CD4-positive, alpha-beta memory T cell (primary cell): ENCODE results near the gene NHERF2. TPM values are rescaled to one million over a fixed set of nuclear protein-coding genes. Genes with fewer than 3 reads are reported as not detected.

Experiments used
- CTCF ChIA-PET: fragments of 350-600 bp; sonication (Branson Sonifier 250); formaldehyde crosslinking; loops from one replicate; lab custom pipeline; 2021; ENCODE audit warnings: inconsistent platforms; ENCODE audit not compliant: partially characterized antibody; lab: Charles Lee
- POLR2A ChIA-PET: fragments of 350-600 bp; sonication (Branson Sonifier 250); formaldehyde crosslinking; loops from one replicate; lab custom pipeline; 2021; ENCODE audit not compliant: partially characterized antibody; lab: Charles Lee
- DNase-seq, 5 donors: peaks; one replicate each; pipeline versions ENCODE4 v3.0.0 to v3.0.0-alpha.2; 2020 to 2022; ENCODE audit warnings: mixed read lengths in 1 of 5
- H3K27ac ChIP-seq: one replicate; pipeline ENCODE4 v1.7.0; 2013; ENCODE audit warnings: low read depth, low read length
- H3K27me3 ChIP-seq: 2 replicates; pipeline ENCODE4 v1.7.0; 2013; ENCODE audit warnings: mild to moderate bottlenecking, low read length, moderate library complexity; ENCODE audit not compliant: insufficient read depth
- H3K36me3 ChIP-seq: 2 replicates; pipeline ENCODE4 v1.7.0; 2013; ENCODE audit warnings: mild to moderate bottlenecking, low read length, moderate library complexity; ENCODE audit not compliant: insufficient read depth
- H3K4me1 ChIP-seq: 2 replicates; pipeline ENCODE4 v1.7.0; 2013; ENCODE audit warnings: mild to moderate bottlenecking, low read length, moderate library complexity; ENCODE audit not compliant: insufficient read depth
- H3K4me3 ChIP-seq, 2 donors: one replicate each; pipeline ENCODE4 v1.7.0; 2013; ENCODE audit warnings: low read length in 2 of 2, mild to moderate bottlenecking in 1 of 2
- H3K9me3 ChIP-seq, 2 donors: one replicate each; pipeline ENCODE4 v1.7.0; 2013; ENCODE audit warnings: low read length in 2 of 2, control low read depth in 1 of 2; ENCODE audit not compliant: control insufficient read depth in 1 of 2
- H3K27ac Mint-ChIP-seq, 7 donors: one replicate each; pipeline ENCODE4 v1.8.0; 2020 to 2021; ENCODE audit warnings: mixed read lengths in 7 of 7, mild to moderate bottlenecking in 6 of 7, inconsistent platforms in 3 of 7, moderate library complexity in 3 of 7
- H3K27me3 Mint-ChIP-seq, 2 donors: one replicate each; pipeline ENCODE4 v1.8.0; 2020 to 2021; ENCODE audit warnings: mixed read lengths in 2 of 2
- H3K36me3 Mint-ChIP-seq, 2 donors: one replicate each; pipeline ENCODE4 v1.8.0; 2020 to 2021; ENCODE audit warnings: mixed read lengths in 2 of 2, inconsistent platforms in 1 of 2, mild to moderate bottlenecking in 1 of 2
- H3K4me1 Mint-ChIP-seq, 4 donors: one replicate each; pipeline ENCODE4 v1.8.0; 2020 to 2021; ENCODE audit warnings: mixed read lengths in 4 of 4, mild to moderate bottlenecking in 1 of 4
- H3K4me3 Mint-ChIP-seq, 8 donors: one replicate each; pipeline ENCODE4 v1.8.0; 2020 to 2021; ENCODE audit warnings: mixed read lengths in 8 of 8, mild to moderate bottlenecking in 7 of 8, moderate library complexity in 6 of 8, inconsistent platforms in 3 of 8
- H3K9me3 Mint-ChIP-seq, 8 donors: one replicate each; pipeline ENCODE4 v1.8.0; 2020 to 2021; ENCODE audit warnings: mixed read lengths in 8 of 8, mild to moderate bottlenecking in 5 of 8, inconsistent platforms in 3 of 8, moderate library complexity in 1 of 8
- intact Hi-C: fragments of 100-400 bp; cut with micrococcal nuclease; formaldehyde crosslinking; loops from one replicate; pipeline ENCODE4 v1.15.1; 2023
- polyA plus RNA-seq, 2 donors: library from polyadenylated mRNA; unstranded; fragments of 300-500 nt; fragmentation: Illumina TruSeq; gene quantifications; one replicate each; pipeline ENCODE4 v1.2.3, GENCODE V29; 2021
- total RNA-seq, 2 experiments: library from RNA; stranded (reverse); gene quantifications; one replicate each; pipeline ENCODE4 v1.2.3, GENCODE V29; 2021

NHERF2 gene
- total and polyA plus RNA-seq, 4 experiments from 2014 or later, result 0.16 to 2.1 (median 1.1) TPM

GRCh38 chr16:1984347-1985225 is 42.1 kb upstream of the NHERF2 start:
- H3K27ac Mint-ChIP-seq, result peak overlapping the region; percentile 57 to 89 (median 78)
- POLR2A ChIA-PET, result interaction anchor here (0.8 to 7.5 kb wide), 5 partner anchors 13 to 230 kb away, joined by 3 to 99 read pairs (median 4); partner anchors contain the start of genes NDUFB10, PGP, PKD1 and RNF151
- H3K27me3 Mint-ChIP-seq, result peaks cover 14 to 16% of the 10 kb centered on the region in 2 donors
- Histone ChIP-seq H3K27ac (peak overlapping the region; percentile 57), H3K36me3 (peaks cover 4% of the 10 kb centered on the region), H3K27me3 (peaks cover 20% of the 10 kb centered on the region), H3K4me1 (peaks cover 27% of the 10 kb centered on the region), H3K9me3 (no peaks in the 10 kb centered on the region), H3K4me3 (peak overlapping the region in 1 of 2 donors; percentile 64)
- H3K4me1 Mint-ChIP-seq, result peaks cover 6 to 30% (median 18%) of the 10 kb centered on the region in 4 donors
- CTCF ChIA-PET, result interaction anchor here (2.1 kb wide), 1 partner anchor 19 kb away, joined by 8 read pairs; no protein-coding TSS in a partner anchor
- DNase-seq, result no peak
- peak overlapping the region; percentile 75 to 89 (median 78) for H3K4me3 Mint-ChIP-seq
- peaks cover 6 to 10% of the 10 kb centered on the region in 2 donors for H3K36me3 Mint-ChIP-seq
- no peaks in the 10 kb centered on the region for H3K9me3 Mint-ChIP-seq
- intact Hi-C loops, result loop anchor here (1.0 kb wide), 3 partner anchors 8 to 171 kb away; partner anchors contain the start of genes NDUFB10 and TRAF7

- H3K27ac Mint-ChIP-seq, result peak overlapping the region in 3 of 7 donors; percentile 54 to 69 (median 55)
- intact Hi-C loops, result no loop called here
These were observed 41.1 kb upstream of the NHERF2 start for GRCh38 chr16:1985466-1986150.

DNA sequence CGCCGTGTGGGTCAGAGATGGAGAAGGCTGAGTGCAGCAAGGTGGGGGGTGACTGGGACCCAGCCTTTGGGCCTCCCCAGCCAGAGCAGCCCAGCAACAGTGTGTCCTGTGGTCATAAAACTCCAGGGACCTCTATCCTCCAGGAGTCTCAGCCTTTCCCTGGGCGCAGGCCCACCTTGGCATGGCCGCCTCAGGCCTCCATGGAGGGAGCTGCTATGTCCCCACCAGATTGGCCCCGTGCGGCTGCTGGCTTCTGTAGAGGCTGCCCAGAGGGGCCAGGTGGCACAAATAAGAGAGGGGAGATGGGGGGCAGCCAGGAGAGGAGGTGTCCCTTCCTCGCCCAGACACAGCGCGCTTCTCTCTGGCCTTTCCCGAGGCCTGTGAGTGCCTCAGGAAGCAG is 39.5 kb upstream of the NHERF2 start:
- peaks cover 6 to 10% of the 10 kb centered on the region in 2 donors for H3K36me3 Mint-ChIP-seq
- no peaks in the 10 kb centered on the region for H3K9me3 Mint-ChIP-seq
- peaks cover 10 to 43% (median 27%) of the 10 kb centered on the region in 4 donors for H3K4me1 Mint-ChIP-seq
- ChIA-PET POLR2A (interaction anchor here (0.8 to 7.5 kb wide), 4 partner anchors 16 to 26 kb away, joined by 3 to 99 read pairs (median 6); partner anchors contain the start of genes NDUFB10, RNF151, RPS2 and TBL3), CTCF (interaction anchor here (3.3 kb wide), 1 partner anchor 17 kb away, joined by 13 read pairs; no protein-coding TSS in a partner anchor)
- H3K27ac Mint-ChIP-seq, result peak overlapping the region in 1 of 7 donors; percentile 68
- intact Hi-C loops, result no loop called here
- peak overlapping the region in 1 of 8 donors; percentile 60 for H3K4me3 Mint-ChIP-seq
- Histone ChIP-seq H3K27me3 (no peaks in the 10 kb centered on the region), H3K36me3 (peaks cover 4% of the 10 kb centered on the region), H3K4me3 (no peak overlapping the region), H3K4me1 (peaks cover 43% of the 10 kb centered on the region), H3K27ac (no peak overlapping the region), H3K9me3 (no peaks in the 10 kb centered on the region)
- peaks cover 6 to 9% of the 10 kb centered on the region in 2 donors for H3K27me3 Mint-ChIP-seq
- DNase-seq, result no peak

More at GRCh38 chr16:1985466-1986150, 41.1 kb upstream of the NHERF2 start:
- Mint-ChIP-seq H3K27me3 (peaks cover 14 to 16% of the 10 kb centered on the region in 2 donors), H3K4me1 (peaks cover 6 to 33% (median 20%) of the 10 kb centered on the region in 4 donors), H3K9me3 (no peaks in the 10 kb centered on the region), H3K36me3 (peaks cover 6 to 10% of the 10 kb centered on the region in 2 donors), H3K4me3 (peak overlapping the region in 7 of 8 donors; percentile 6 to 79 (median 77))
- no peaks in the 10 kb centered on the region for H3K9me3 ChIP-seq
- ChIA-PET POLR2A (interaction anchor here (1.1 to 7.5 kb wide), 5 partner anchors 9 to 229 kb away, joined by 3 to 99 read pairs (median 4); partner anchors contain the start of genes NDUFB10, PGP, RNF151 and RPS2), CTCF (interaction anchor here (2.1 kb wide), 1 partner anchor 18 kb away, joined by 8 read pairs; no protein-coding TSS in a partner anchor)
- peaks cover 31% of the 10 kb centered on the region for H3K4me1 ChIP-seq
- H3K27ac ChIP-seq, result no peak overlapping the region
- H3K4me3 ChIP-seq, result no peak overlapping the region
- peaks cover 15% of the 10 kb centered on the region for H3K27me3 ChIP-seq
- H3K36me3 ChIP-seq, result peaks cover 4% of the 10 kb centered on the region
- no peak for DNase-seq

DNA sequence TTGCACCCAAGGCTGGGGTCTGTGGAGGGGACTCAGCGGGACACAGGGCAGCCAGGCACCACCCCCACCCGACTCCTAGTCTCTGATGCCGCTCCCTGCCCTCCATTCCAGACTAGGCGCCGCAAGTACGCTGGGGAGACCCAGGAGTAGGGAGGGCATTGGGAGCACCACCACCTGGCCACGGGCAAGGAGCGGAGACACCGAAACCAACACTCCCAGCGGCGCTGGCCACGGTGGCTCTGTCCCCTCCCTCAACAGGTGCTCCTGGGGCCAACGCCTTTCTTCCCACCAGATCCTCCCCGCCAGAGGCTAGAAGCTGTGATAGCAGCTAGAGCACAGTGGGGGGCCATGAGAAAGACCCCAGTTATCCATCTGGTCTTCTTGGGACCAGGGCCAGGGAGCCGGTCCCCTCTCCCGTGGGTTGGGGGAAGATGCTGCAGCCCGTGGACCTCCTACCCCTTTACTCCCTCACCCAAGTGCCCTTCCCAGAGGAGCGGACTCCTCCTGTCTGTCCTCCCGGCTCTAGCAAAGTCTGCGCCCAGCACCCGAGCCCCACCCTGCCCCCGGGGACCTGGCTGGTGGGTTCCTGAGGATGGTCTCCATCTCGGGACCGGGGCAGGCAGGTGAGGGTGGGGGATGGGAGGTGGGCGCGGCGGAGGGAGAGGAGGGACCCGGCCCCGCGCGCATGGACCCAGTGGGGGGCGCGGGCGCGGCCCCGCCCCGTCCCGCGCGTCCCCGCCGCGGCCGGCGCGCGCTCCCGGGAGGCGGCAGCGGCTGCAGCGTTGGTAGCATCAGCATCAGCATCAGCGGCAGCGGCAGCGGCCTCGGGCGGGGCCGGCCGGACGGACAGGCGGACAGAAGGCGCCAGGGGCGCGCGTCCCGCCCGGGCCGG is 37.2 kb upstream of the NHERF2 start, which contains the start of gene SYNGR3:
SYNGR3 (plus strand) TSS at position 762 of the 892 bp plus-strand sequence. CDS start 133 bp downstream, outside the sequence.
- no peak for DNase-seq
- no peaks in the 10 kb centered on the region for H3K9me3 ChIP-seq
- H3K27ac ChIP-seq, result peak within 1 kb of the TSS; percentile 30
- H3K4me1 ChIP-seq, result peaks cover 32% of the 10 kb centered on the region
- peaks cover 6 to 7% of the 10 kb centered on the region in 2 donors for H3K27me3 Mint-ChIP-seq
- H3K4me1 Mint-ChIP-seq, result peaks cover 9 to 33% (median 19%) of the 10 kb centered on the region in 4 donors
- H3K4me3 Mint-ChIP-seq, result peak within 1 kb of the TSS; percentile 24 to 84 (median 76)
- H3K27ac Mint-ChIP-seq, result peak within 1 kb of the TSS in 5 of 7 donors; percentile 64 to 89 (median 70)
- H3K36me3 Mint-ChIP-seq, result peaks cover 6 to 10% of the 10 kb centered on the region in 2 donors
- intact Hi-C loops, result loop anchor here (2.0 to 5.0 kb wide), 2 partner anchors 17 to 47 kb away; partner anchors contain the start of genes MSRB1 and TBL3
- peaks cover 0 to 1% (median 0%) of the 10 kb centered on the region in 8 donors for H3K9me3 Mint-ChIP-seq
- ChIA-PET POLR2A (interaction anchor here (1.9 to 5.7 kb wide), 5 partner anchors 19 to 166 kb away, joined by 7 to 71 read pairs (median 29); partner anchors contain the start of genes NDUFB10, RPS2, TRAF7 and ZNF598), CTCF (interaction anchor here (1.6 to 3.3 kb wide), 2 partner anchors 14 to 151 kb away, joined by 4 to 13 read pairs; no protein-coding TSS in a partner anchor)
- peak within 1 kb of the TSS; percentile 36 to 52 for H3K4me3 ChIP-seq
- H3K27me3 ChIP-seq, result no peaks in the 10 kb centered on the region
- peaks cover 4% of the 10 kb centered on the region for H3K36me3 ChIP-seq

DNA sequence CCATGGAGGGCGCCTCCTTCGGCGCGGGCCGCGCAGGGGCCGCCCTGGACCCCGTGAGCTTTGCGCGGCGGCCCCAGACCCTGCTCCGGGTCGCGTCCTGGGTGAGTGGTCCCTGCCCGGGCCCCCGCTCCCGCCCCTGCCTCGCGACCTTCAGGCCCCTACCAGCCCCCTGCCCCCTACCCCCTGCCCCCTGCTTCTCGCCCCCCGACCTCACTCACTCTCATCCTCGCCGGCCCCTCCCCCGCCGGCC is 36.7 kb upstream of the NHERF2 start:
- Mint-ChIP-seq H3K9me3 (peaks cover 0 to 1% (median 0%) of the 10 kb centered on the region in 8 donors), H3K27me3 (peaks cover 6 to 7% of the 10 kb centered on the region in 2 donors), H3K36me3 (peaks cover 6 to 9% of the 10 kb centered on the region in 2 donors), H3K27ac (no peak overlapping the region), H3K4me1 (peaks cover 6 to 30% (median 18%) of the 10 kb centered on the region in 4 donors), H3K4me3 (no peak overlapping the region)
- no peak for DNase-seq
- CTCF ChIA-PET, result interaction anchor here (1.6 kb wide), 1 partner anchor 14 kb away, joined by 7 read pairs; no protein-coding TSS in a partner anchor
- intact Hi-C loops, result loop anchor here (2.0 to 5.0 kb wide), 2 partner anchors 17 to 48 kb away; partner anchors contain the start of genes MSRB1 and TBL3
- Histone ChIP-seq H3K36me3 (peaks cover 4% of the 10 kb centered on the region), H3K9me3 (no peaks in the 10 kb centered on the region), H3K27me3 (no peaks in the 10 kb centered on the region), H3K4me1 (peaks cover 26% of the 10 kb centered on the region), H3K27ac (no peak overlapping the region), H3K4me3 (no peak overlapping the region)
- POLR2A ChIA-PET, result interaction anchor here (1.1 to 5.7 kb wide), 7 partner anchors 9 to 165 kb away, joined by 3 to 71 read pairs (median 29); partner anchors contain the start of genes MSRB1, NDUFB10, NOXO1 and RPS2
